ENCODE results near the gene NXNL2. TPM values are rescaled to one million over a fixed set of nuclear protein-coding genes. Genes with fewer than 3 reads are reported as not detected.

NXNL2 gene
- total RNA-seq, 1 experiment from 2014 or later: 1.4 TPM

DNA sequence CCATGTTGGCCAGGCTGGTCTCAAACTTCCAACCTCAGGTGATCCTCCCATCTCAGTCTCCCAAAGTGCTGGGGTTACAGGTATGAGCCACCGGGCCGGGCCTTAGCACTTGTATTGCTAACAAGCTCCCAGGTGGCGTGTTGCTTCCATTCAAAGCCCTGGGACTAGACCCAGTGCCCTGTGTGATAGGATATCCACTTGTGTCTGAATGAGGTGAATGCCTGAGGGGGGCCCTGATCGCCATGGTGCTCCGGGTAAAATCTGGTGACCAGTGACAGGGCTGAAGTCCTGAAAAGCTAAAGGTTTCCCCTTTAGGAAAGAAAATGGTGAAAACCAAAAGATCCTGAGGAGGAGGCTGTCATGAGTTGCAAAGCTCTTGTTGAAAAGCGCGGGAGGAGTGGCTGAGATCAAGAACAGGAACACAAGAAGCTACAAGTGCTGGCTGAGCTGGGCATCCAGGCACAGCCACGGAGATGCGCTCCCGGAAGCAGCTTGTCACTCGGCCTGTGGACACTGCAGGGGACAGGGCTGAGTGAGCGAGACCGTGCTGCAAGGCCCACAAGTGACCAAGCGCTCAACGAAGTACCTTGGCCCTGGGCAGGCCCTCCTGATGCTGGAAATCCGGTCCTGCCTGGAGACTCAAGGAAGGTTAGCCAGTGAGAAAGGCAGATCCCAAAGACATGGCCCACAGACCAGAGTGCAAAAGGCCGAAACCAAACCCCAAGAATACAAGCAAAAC lies 39.8 kb upstream of the NXNL2 start:
- in situ Hi-C loops (cut with HindIII; ENCODE audit: low pct_unique_long_range_greater_than_20kb, low sequenced_read_pairs): no loop called here
- TF ChIP-seq CTCF (IDR thresholded peaks at IDR 0.05) (no peak), POLR2AphosphoS5 (IDR thresholded peaks at IDR 0.05; ENCODE audit: low read depth, low read length) (no peak), TCF7L2 (IDR thresholded peaks at IDR 0.05; ENCODE audit: low read depth, low read length) (no peak), REST (IDR thresholded peaks at IDR 0.05; ENCODE audit: insufficient read depth in 1 of 2, low read depth in 2 of 2, low read length in 1 of 2) (no peak), SIN3A (IDR thresholded peaks at IDR 0.05; ENCODE audit: borderline replicate concordance, insufficient read depth, low read depth, low read length) (no peak)
- ChIA-PET POLR2A (no interaction called here), CTCF (no interaction called here)
- H3K27me3 ChIP-seq (ENCODE audit: control insufficient read depth, insufficient read depth, low read length): no peaks in the 10 kb centered on the region
- DNase-seq (ENCODE audit: low read depth, low spot score) (no peak), ATAC-seq (no peak)
- no peak overlapping the region for H3K4me3 ChIP-seq (ENCODE audit: low read depth in 2 of 2, low read length in 2 of 2)
- no peaks in the 10 kb centered on the region for H3K4me1 ChIP-seq (ENCODE audit: control insufficient read depth, insufficient read depth, low read length)
- BruUV-seq (replicated peaks): no TSS peak
- intact Hi-C loops (cut with micrococcal nuclease; ENCODE audit: unreplicated experiment): no loop called here
- H3K36me3 ChIP-seq (ENCODE audit: control insufficient read depth, insufficient read depth, low read length): no peaks in the 10 kb centered on the region
- H3K9me3 ChIP-seq (ENCODE audit: control insufficient read depth, insufficient read depth, low read depth, low read length): no peaks in the 10 kb centered on the region
- no peak overlapping the region for H3K27ac ChIP-seq (ENCODE audit: low read length)

DNA sequence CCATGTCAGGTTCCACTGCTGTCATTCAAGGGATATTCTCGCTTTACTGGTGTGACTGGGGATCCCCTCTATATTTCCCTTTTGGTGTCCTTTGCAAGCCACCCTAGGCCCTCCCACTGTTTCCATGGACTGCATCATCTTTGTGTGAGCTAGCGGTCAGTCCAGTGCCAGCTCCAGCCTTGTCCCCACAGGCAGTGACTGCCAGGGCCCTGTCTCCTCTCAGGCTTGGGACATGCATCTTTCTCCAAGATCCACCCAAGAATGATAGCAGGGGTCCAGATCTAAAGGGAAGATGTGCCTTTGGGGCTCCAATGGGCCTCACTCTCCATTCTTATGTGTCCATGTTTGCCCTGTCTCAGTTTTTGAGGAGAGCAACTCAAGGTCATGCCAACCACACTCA lies 37.8 kb upstream of the NXNL2 start:
- POLR2A ChIA-PET: no interaction called here
- Histone ChIP-seq H3K9me3 (ENCODE audit: control insufficient read depth, insufficient read depth, low read depth, low read length) (no peaks in the 10 kb centered on the region), H3K4me1 (ENCODE audit: control insufficient read depth, insufficient read depth, low read length) (no peaks in the 10 kb centered on the region), H3K4me3 (ENCODE audit: low read depth in 2 of 2, low read length in 2 of 2) (no peak overlapping the region), H3K27me3 (ENCODE audit: control insufficient read depth, insufficient read depth, low read length) (no peaks in the 10 kb centered on the region), H3K36me3 (ENCODE audit: control insufficient read depth, insufficient read depth, low read length) (no peaks in the 10 kb centered on the region), H3K27ac (ENCODE audit: low read length) (no peak overlapping the region)
- intact Hi-C loops (cut with micrococcal nuclease; ENCODE audit: unreplicated experiment): no loop called here
- in situ Hi-C loops (cut with HindIII; ENCODE audit: low pct_unique_long_range_greater_than_20kb, low sequenced_read_pairs): no loop called here
- CTCF ChIA-PET: no interaction called here
- no TSS peak for BruUV-seq (replicated peaks)
- no peak for TF ChIP-seq TCF7L2 (IDR thresholded peaks at IDR 0.05; ENCODE audit: low read depth, low read length)
- no peak for TF ChIP-seq REST (IDR thresholded peaks at IDR 0.05; ENCODE audit: insufficient read depth in 1 of 2, low read depth in 2 of 2, low read length in 1 of 2)
- no peak for TF ChIP-seq CTCF (IDR thresholded peaks at IDR 0.05)
- no peak for TF ChIP-seq SIN3A (IDR thresholded peaks at IDR 0.05; ENCODE audit: borderline replicate concordance, insufficient read depth, low read depth, low read length)
- TF ChIP-seq POLR2AphosphoS5 (IDR thresholded peaks at IDR 0.05; ENCODE audit: low read depth, low read length): no peak
- no peak for DNase-seq (ENCODE audit: low read depth, low spot score)
- no peak for ATAC-seq
